Omental fat pad (tissue), 4 donors: ENCODE data around the gene APOBR. TPM values are rescaled to one million over a fixed set of nuclear protein-coding genes. Genes with fewer than 3 reads are reported as not detected.

Experiments
- ATAC-seq: fragments of 150-250 bp; one replicate; pipeline ENCODE4 v1.9.1; 2016; ENCODE audit warnings: mild to moderate bottlenecking, moderate library complexity; ENCODE audit not compliant: low FRiP score
- DNase-seq: peaks from one replicate; pipeline ENCODE4 v3.0.0-alpha.2; 2019; ENCODE audit warnings: low spot score
- CTCF ChIP-seq, 3 donors: fragments of 450-650 bp; IDR thresholded peaks; one replicate each; pipeline ENCODE4 v1.5.1; 2016 to 2017; ENCODE audit warnings: antibody characterized with exemption in 3 of 3, mild to moderate bottlenecking in 3 of 3, moderate library complexity in 2 of 3
- total RNA-seq, 4 donors: library from RNA; depleted of rRNA; stranded (reverse); fragments of >200 nt; gene quantifications; one replicate each; pipeline ENCODE4 v1.1.0, GENCODE V29; 2016

APOBR gene
- total RNA-seq, 4 donors from 2014 or later: 1.5 to 15.6 (median 7.6) TPM

- DNase-seq (no peak), ATAC-seq (peak; percentile 18)
- no peak for TF ChIP-seq CTCF (IDR thresholded peaks at IDR 0.05)
Measured at GRCh38 chr16:28501258-28502232, 7.1 kb downstream of the APOBR start.

- no peak for ATAC-seq
- DNase-seq: no peak
- no peak for TF ChIP-seq CTCF (IDR thresholded peaks at IDR 0.05)
Measured at GRCh38 chr16:28502290-28502689, 7.8 kb downstream of the APOBR start.

GRCh38 chr16:28503470-28504259 is 9.2 kb downstream of the APOBR start:
- no peak for DNase-seq
- ATAC-seq: no peak
- no peak for TF ChIP-seq CTCF (IDR thresholded peaks at IDR 0.05)

- ATAC-seq (no peak), DNase-seq (no peak)
- no peak for TF ChIP-seq CTCF (IDR thresholded peaks at IDR 0.05)
Measured at GRCh38 chr16:28504707-28505404, 10.4 kb downstream of the APOBR start.

- ATAC-seq: no peak
- no peak for TF ChIP-seq CTCF (IDR thresholded peaks at IDR 0.05)
Measured at GRCh38 chr16:28505489-28506137, 11.2 kb downstream of the APOBR start.

GRCh38 chr16:28511031-28511430 is 16.6 kb downstream of the APOBR start:
- no peak for DNase-seq
- no peak for ATAC-seq
- no peak for TF ChIP-seq CTCF (IDR thresholded peaks at IDR 0.05)

More at GRCh38 chr16:28505489-28506137, 11.2 kb downstream of the APOBR start:
- DNase-seq: no peak
